K562 (cell line): Measurements from ENCODE around the gene SAPCD1. TPM values are rescaled to one million over a fixed set of nuclear protein-coding genes. Genes with fewer than 3 reads are reported as not detected.
A peak's percentile ranks its signal among the peaks of the same experiment; 100 is the strongest.

Experiments used
- ARNT ChIP-seq, 2 experiments: fragments of 450-650 bp; IDR thresholded peaks; 2 replicates each; pipeline ENCODE4 v1.6.1; 2016; ENCODE audit warnings: mild to moderate bottlenecking in 1 of 2
- CBX8 ChIP-seq: fragments of 200-600 bp; sonication (generic); IDR thresholded peaks from 2 replicates; pipeline ENCODE4 v1.6.1; 2012; ENCODE audit warnings: borderline replicate concordance, mixed run types, low read depth, mild to moderate bottlenecking, moderate library complexity, mixed read lengths, low read length, control low read depth, inconsistent platforms; ENCODE audit not compliant: poor library complexity, severe bottlenecking; ENCODE audit errors: extremely low read depth
- CC2D1A ChIP-seq: fragments of 450-650 bp; IDR thresholded peaks from 2 replicates; pipeline ENCODE4 v1.6.1; 2017; ENCODE audit warnings: mild to moderate bottlenecking
- CXXC5 ChIP-seq: fragments of 250-450 bp; sonication (Bioruptor Pico); IDR thresholded peaks from 2 replicates; pipeline ENCODE4 v1.8.0; 2022; ENCODE audit warnings: inconsistent platforms, mild to moderate bottlenecking, moderate library complexity
- FIP1L1 ChIP-seq: fragments of 200-400 bp; formaldehyde crosslinking; IDR thresholded peaks from 2 replicates; pipeline ENCODE4 v1.6.1; 2018; ENCODE audit warnings: mild to moderate bottlenecking, low read depth, low read length; ENCODE audit not compliant: poor library complexity, severe bottlenecking
- FOXK1 ChIP-seq: sonication (generic); formaldehyde crosslinking; IDR thresholded peaks from 2 replicates; pipeline ENCODE4 v1.8.0; 2022; ENCODE audit warnings: missing genetic modification reagents, mild to moderate bottlenecking, borderline replicate concordance
- HDGF ChIP-seq: fragments of 450-650 bp; IDR thresholded peaks from 2 replicates; pipeline ENCODE4 v1.6.1; 2016
- HLTF ChIP-seq: fragments of 450-650 bp; IDR thresholded peaks from 2 replicates; pipeline ENCODE4 v1.6.1; 2016
- HMG20B ChIP-seq: fragments of 250-450 bp; sonication (Bioruptor Pico); IDR thresholded peaks from 2 replicates; pipeline ENCODE4 v1.5.0; 2021; ENCODE audit warnings: mild to moderate bottlenecking
- JUNB ChIP-seq: fragments of 450-650 bp; formaldehyde crosslinking; conservative IDR thresholded peaks from 2 replicates; pipeline ENCODE4 v1.4.0; 2020; ENCODE audit warnings: mild to moderate bottlenecking
- JUND ChIP-seq, 2 experiments: IDR thresholded peaks; 2 replicates in 1 of 2; 3 replicates in 1 of 2; pipeline ENCODE4 v1.6.1; 2011; ENCODE audit warnings: borderline replicate concordance in 2 of 2, low read depth in 2 of 2, low read length in 2 of 2, improper control_type of control experiment in 1 of 2, missing biosample characterization in 1 of 2, missing genetic modification characterization in 1 of 2, missing genetic modification reagents in 1 of 2
- MLLT1 ChIP-seq, 2 experiments: fragments of 450-650 bp; IDR thresholded peaks; 2 replicates each; pipeline ENCODE4 v1.6.1; 2016
- NEUROD1 ChIP-seq: fragments of 150-350 bp; IDR thresholded peaks from 2 replicates; pipeline ENCODE4 v1.6.1; 2014; ENCODE audit warnings: borderline replicate concordance, low read length, low read depth; ENCODE audit not compliant: partially characterized antibody
- NR2C2 ChIP-seq, 2 experiments: fragments of 200-800 bp in 1 of 2; sonication (Bioruptor generic) in 1 of 2; sonication (generic) in 1 of 2; formaldehyde crosslinking in 1 of 2; IDR thresholded peaks; 2 replicates each; pipeline versions ENCODE4 v1.6.1 to v1.8.0; 2016 to 2022; ENCODE audit warnings: mild to moderate bottlenecking in 1 of 2, missing compliant biosample characterization in 1 of 2, missing genetic modification characterization in 1 of 2, missing genetic modification reagents in 1 of 2
- RAD21 ChIP-seq, 2 experiments: fragments of 250-450 bp in 1 of 2; fragments of 450-650 bp in 1 of 2; sonication (Bioruptor Pico) in 1 of 2; formaldehyde crosslinking in 1 of 2; IDR thresholded peaks in 1 of 2; conservative IDR thresholded peaks in 1 of 2; 2 replicates each; pipeline versions ENCODE4 v1.4.0 to v1.8.0; 2020 to 2022; ENCODE audit warnings: mild to moderate bottlenecking in 2 of 2, moderate library complexity in 1 of 2
- RHOXF2B ChIP-seq: fragments of 250-450 bp; sonication (Bioruptor Pico); conservative IDR thresholded peaks from 2 replicates; pipeline ENCODE4 v1.5.1; 2021
- SMARCA5 ChIP-seq: fragments of 450-650 bp; IDR thresholded peaks from 2 replicates; pipeline ENCODE4 v1.6.1; 2016
- SOX6 ChIP-seq: fragments of 450-650 bp; IDR thresholded peaks from 2 replicates; pipeline ENCODE4 v1.6.1; 2014; ENCODE audit warnings: mild to moderate bottlenecking
- TEAD1 ChIP-seq, 2 experiments: fragments of 450-650 bp in 1 of 2; sonication (generic) in 1 of 2; formaldehyde crosslinking; IDR thresholded peaks; 2 replicates each; pipeline versions ENCODE4 v1.4.0 to v1.8.0; 2020 to 2022; ENCODE audit warnings: mild to moderate bottlenecking in 2 of 2, missing genetic modification reagents in 1 of 2
- VEZF1 ChIP-seq: fragments of 200-800 bp; sonication (Bioruptor generic); IDR thresholded peaks from 2 replicates; pipeline ENCODE4 v1.6.1; 2017; ENCODE audit warnings: missing genetic modification characterization, missing compliant biosample characterization
- XRCC5 ChIP-seq: fragments of 200-400 bp; formaldehyde crosslinking; IDR thresholded peaks from 2 replicates; pipeline ENCODE4 v1.6.1; 2017; ENCODE audit warnings: low read depth, mild to moderate bottlenecking, low read length
- YBX1 ChIP-seq: fragments of 450-650 bp; IDR thresholded peaks from 2 replicates; pipeline ENCODE4 v1.7.1; 2016; ENCODE audit warnings: mild to moderate bottlenecking
- ZEB2 ChIP-seq: fragments of 450-650 bp; IDR thresholded peaks from 2 replicates; pipeline ENCODE4 v1.6.1; 2016
- ZNF551 ChIP-seq: fragments of 250-450 bp; sonication (Bioruptor Pico); IDR thresholded peaks from 2 replicates; pipeline ENCODE4 v1.5.0; 2021; ENCODE audit warnings: mild to moderate bottlenecking, moderate library complexity
- ZNF561 ChIP-seq: fragments of 450-650 bp; formaldehyde crosslinking; conservative IDR thresholded peaks from 2 replicates; pipeline ENCODE4 v1.4.0; 2020; ENCODE audit warnings: mild to moderate bottlenecking, moderate library complexity
- polyA plus RNA-seq, 8 experiments: library from polyadenylated mRNA; depleted of rRNA in 4 of 8; stranded (reverse) in 5 of 8; unstranded in 3 of 8; fragments of >200 nt; fragmentation: Nextera tagmentation in 2 of 8; fragmentation: Illumina TruSeq in 1 of 8; extraction: Ambion mirVana in 2 of 8; extraction: Trizol in 1 of 8; gene quantifications; 2 replicates each; pipeline versions ENCODE4 v1.2.1 to v1.2.3, GENCODE V29; 2011 to 2014; ENCODE audit warnings: inconsistent platforms in 1 of 8, missing spikeins in 1 of 8
- total RNA-seq, 7 experiments: library from RNA; depleted of rRNA in 6 of 7; stranded (reverse); fragments of >200 nt in 6 of 7; fragmentation: Illumina TruSeq in 2 of 7; extraction: Trizol in 2 of 7; gene quantifications; 2 replicates each; pipeline versions ENCODE4 v1.2.1 to v1.2.3, GENCODE V29; 2011 to 2021; ENCODE audit warnings: low replicate concordance in 1 of 7

Gene SAPCD1
- total and polyA plus RNA-seq, 9 of the 15 experiments (the other 6 are each of a cell fraction or from before 2014, with no cell fraction given) = 2.6 to 30.2 (median 7.4) TPM

GRCh38 chr6:31791324-31792089 lies 29.1 kb downstream of the SAPCD1 start (continued):
- TF ChIP-seq FIP1L1 (no peak), SOX6 (no peak), YBX1 (no peak), RHOXF2B (CRISPR knock-in tag) (0 out of 2 replicates have a peak, but pooled peaks have one; percentile 35), TEAD1 (CRISPR knock-in tag; IDR thresholded peaks at IDR 0.05) (no peak), HMG20B (no peak), SMARCA5 (peak; percentile 69; the same call in 1 of the 2 replicates), XRCC5 (0 out of 2 replicates have a peak, but pooled peaks have one; percentile 23), VEZF1 (peak; percentile 46), CC2D1A (peak; percentile 56; the same call in 1 of the 2 replicates), NEUROD1 (peak; percentile 40), FOXK1 (CRISPR knock-in tag) (peak; percentile 68; the same call in 1 of the 2 replicates), ZNF551 (no peak), HDGF (peak; percentile 98), MLLT1 (IDR thresholded peaks at IDR 0.05) (peak; percentile 40 to 61; a peak in 1 of 4 replicates), CBX8 (no peak), CXXC5 (CRISPR knock-in tag) (0 out of 2 replicates have a peak, but pooled peaks have one; percentile 0), ARNT (IDR thresholded peaks at IDR 0.05) (peak in 1 of 2 experiments; percentile 50; a peak in 2 of 4 replicates), NR2C2 (CRISPR knock-in tag; IDR thresholded peaks at IDR 0.05) (0 out of 2 replicates have a peak, but pooled peaks have one; percentile 11), NR2C2 (tag; IDR thresholded peaks at IDR 0.05) (no peak), ZNF561 (no peak), JUND (IDR thresholded peaks at IDR 0.05; ENCODE audit: borderline replicate concordance, low read depth, low read length) (no peak; the same call in 1 of the 2 replicates), JUND (tag; IDR thresholded peaks at IDR 0.05; ENCODE audit: borderline replicate concordance, low read depth, low read length) (no peak; the same call in 2 of the 3 replicates), JUNB (CRISPR knock-in tag) (no peak), RAD21 (CRISPR knock-in tag; conservative IDR thresholded peaks at IDR 0.05 in 1 of 2, IDR thresholded peaks at IDR 0.05 in 1 of 2) (peak; percentile 37 to 61), HLTF (0 out of 2 replicates have a peak, but pooled peaks have one; percentile 50), ZEB2 (0 out of 2 replicates have a peak, but pooled peaks have one; percentile 38)
